ENCODE measurements around the gene DEDD.

DEDD gene

GRCh38 chr1:161162806-161163205, 30.3 kb upstream of the DEDD start:
- DNase-seq: no peak

- no peak for DNase-seq
Observed at GRCh38 chr1:161162052-161162451, 29.6 kb upstream of the DEDD start.

GRCh38 chr1:161161652-161162051, 29.2 kb upstream of the DEDD start:
- DNase-seq: no peak

- DNase-seq: no peak
Observed at GRCh38 chr1:161160671-161161145, 28.2 kb upstream of the DEDD start.

GRCh38 chr1:161159913-161160243, 27.4 kb upstream of the DEDD start:
- no peak for DNase-seq

GRCh38 chr1:161159087-161159912, 26.8 kb upstream of the DEDD start, which contains the start of gene USP21:
Gene USP21, plus strand, starts transcription at chr1:161159500. Its CDS starts 1,141 bp downstream, at chr1:161160641.
- peak; percentile 37 for DNase-seq

GRCh38 chr1:161158316-161159010, 26.0 kb upstream of the DEDD start:
- DNase-seq: no peak

GRCh38 chr1:161157867-161158266, 25.4 kb upstream of the DEDD start:
- no peak for DNase-seq

- peak; percentile 73 for DNase-seq
Observed at GRCh38 chr1:161153682-161154337, 21.3 kb upstream of the DEDD start, which contains the start of gene UFC1. Gene UFC1, plus strand, starts transcription at chr1:161153978. Its CDS starts 20 bp downstream, at chr1:161153998.

GRCh38 chr1:161153176-161153575, 20.7 kb upstream of the DEDD start:
- DNase-seq: no peak

- no peak for DNase-seq
Observed at GRCh38 chr1:161145832-161146231, 13.4 kb upstream of the DEDD start.

GRCh38 chr1:161140755-161141400, 8.4 kb upstream of the DEDD start:
- no peak for DNase-seq

- no peak for DNase-seq
Observed at GRCh38 chr1:161139766-161140165, 7.3 kb upstream of the DEDD start.

GRCh38 chr1:161138431-161138830, 6.0 kb upstream of the DEDD start:
- no peak for DNase-seq

GRCh38 chr1:161137881-161138280, 5.4 kb upstream of the DEDD start:
- DNase-seq: no peak

- DNase-seq: no peak
Observed at GRCh38 chr1:161133220-161133740, 813 bp upstream of the DEDD start.

- no peak for DNase-seq
Observed at GRCh38 chr1:161131523-161132409, 701 bp downstream of the DEDD start.

GRCh38 chr1:161130266-161130665, 2.2 kb downstream of the DEDD start:
- DNase-seq: no peak

- no peak for DNase-seq
Observed at GRCh38 chr1:161128591-161129420, 3.7 kb downstream of the DEDD start.

- DNase-seq: no peak
Observed at GRCh38 chr1:161127649-161128048, 4.8 kb downstream of the DEDD start.

- DNase-seq: no peak
Observed at GRCh38 chr1:161122967-161123366, 9.5 kb downstream of the DEDD start.
